ENCODE results near the gene ROCK2.
A peak's percentile ranks its signal among the peaks of the same experiment; 100 is the strongest.
"Not testable (repeated sequence)": the region's sequence is repeated elsewhere in the genome, so short reads cannot be mapped to it uniquely, and the experiment has no call there.

Gene ROCK2

GRCh38 chr2:11166476-11166875, 178.0 kb downstream of the ROCK2 start:
- DNase-seq: no peak

- not testable (repeated sequence) for DNase-seq
Measured at GRCh38 chr2:11165046-11165445, 179.4 kb downstream of the ROCK2 start.

- DNase-seq: no peak
Measured at GRCh38 chr2:11163439-11164317, 180.8 kb downstream of the ROCK2 start.

- no peak for DNase-seq
Measured at GRCh38 chr2:11161747-11162146, 182.7 kb downstream of the ROCK2 start.

GRCh38 chr2:11160731-11161455, 183.5 kb downstream of the ROCK2 start:
- DNase-seq: no peak

GRCh38 chr2:11160256-11160655, 184.2 kb downstream of the ROCK2 start:
- no peak for DNase-seq

GRCh38 chr2:11159574-11160170, 184.8 kb downstream of the ROCK2 start:
- no peak for DNase-seq

GRCh38 chr2:11158916-11159573, 185.4 kb downstream of the ROCK2 start:
- DNase-seq: no peak

- no peak for DNase-seq
Measured at GRCh38 chr2:11157731-11158130, 186.7 kb downstream of the ROCK2 start.

- DNase-seq: no peak
Measured at GRCh38 chr2:11157296-11157695, 187.1 kb downstream of the ROCK2 start.

GRCh38 chr2:11156396-11157075, 187.9 kb downstream of the ROCK2 start:
- no peak for DNase-seq

- peak; percentile 39 for DNase-seq
Measured at GRCh38 chr2:11155381-11156035, 188.9 kb downstream of the ROCK2 start, which contains the start of gene SLC66A3. Gene SLC66A3, plus strand, starts transcription at chr2:11155467. Its CDS starts 80 bp downstream, at chr2:11155547.

GRCh38 chr2:11154923-11155380, 189.5 kb downstream of the ROCK2 start:
- DNase-seq: no peak

- DNase-seq: no peak
Measured at GRCh38 chr2:11154016-11154922, 190.2 kb downstream of the ROCK2 start.

GRCh38 chr2:11152591-11152990, 191.8 kb downstream of the ROCK2 start:
- no peak for DNase-seq

GRCh38 chr2:11147263-11147662, 197.2 kb downstream of the ROCK2 start:
- no peak for DNase-seq

GRCh38 chr2:11146076-11146475, 198.4 kb downstream of the ROCK2 start:
- DNase-seq: no peak

GRCh38 chr2:11145350-11145749, 199.1 kb downstream of the ROCK2 start:
- no peak for DNase-seq

GRCh38 chr2:11144738-11145079, 199.7 kb downstream of the ROCK2 start:
- DNase-seq: no peak

GRCh38 chr2:11144077-11144737, 200.2 kb downstream of the ROCK2 start:
- no peak for DNase-seq
